ENCODE results near the gene CCDC120. TPM values are rescaled to one million over a fixed set of nuclear protein-coding genes. Genes with fewer than 3 reads are reported as not detected.

Gene CCDC120
- total RNA-seq, 1 experiment from 2014 or later = 15.2 TPM

DNA sequence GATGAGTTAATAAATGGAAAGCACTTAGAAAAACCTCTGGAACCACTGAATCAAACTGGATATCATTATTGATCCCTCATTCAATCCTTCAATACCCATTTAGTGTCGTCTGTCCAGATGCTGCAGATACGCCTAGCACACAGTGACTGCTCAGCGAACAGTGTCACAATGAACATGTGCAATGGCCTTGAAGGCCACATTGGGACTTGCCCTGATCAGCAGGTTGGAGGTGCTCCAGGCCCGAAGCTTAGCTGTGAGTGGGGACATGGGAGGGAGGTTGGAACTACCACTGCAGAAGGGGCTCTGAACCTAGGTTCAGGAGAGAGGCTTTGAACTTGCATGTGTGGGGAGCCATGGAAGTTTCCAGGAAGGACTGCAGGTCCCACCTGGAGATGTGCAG lies 47.5 kb downstream of the CCDC120 start:
- no peaks in the 10 kb centered on the region for H3K9me3 Mint-ChIP-seq
- H3K36me3 Mint-ChIP-seq = no peaks in the 10 kb centered on the region
- ATAC-seq (no peak), DNase-seq (ENCODE audit: low spot score) (no peak)
- CTCF ChIA-PET = interaction anchor here (0.6 to 1.6 kb wide), 6 partner anchors 18 to 123 kb away, joined by 3 to 5 read pairs (median 3); no protein-coding TSS in a partner anchor
- H3K4me1 Mint-ChIP-seq = peaks cover 3% of the 10 kb centered on the region; the same call in 1 of the 2 replicates
- no peak overlapping the region for H3K4me3 Mint-ChIP-seq
- no peaks in the 10 kb centered on the region for H3K27me3 Mint-ChIP-seq (ENCODE audit: low read depth)
- no peak overlapping the region for H3K27ac Mint-ChIP-seq
- POLR2A ChIA-PET = interaction anchor here (0.7 kb wide), 1 partner anchor 104 kb away, joined by 4 read pairs; the partner anchor contains the start of gene GRIPAP1
- TF ChIP-seq FOXJ3 (CRISPR knock-in tag; IDR thresholded peaks at IDR 0.05; ENCODE audit: borderline replicate concordance) = no peak
- TF ChIP-seq, protein P1, sequence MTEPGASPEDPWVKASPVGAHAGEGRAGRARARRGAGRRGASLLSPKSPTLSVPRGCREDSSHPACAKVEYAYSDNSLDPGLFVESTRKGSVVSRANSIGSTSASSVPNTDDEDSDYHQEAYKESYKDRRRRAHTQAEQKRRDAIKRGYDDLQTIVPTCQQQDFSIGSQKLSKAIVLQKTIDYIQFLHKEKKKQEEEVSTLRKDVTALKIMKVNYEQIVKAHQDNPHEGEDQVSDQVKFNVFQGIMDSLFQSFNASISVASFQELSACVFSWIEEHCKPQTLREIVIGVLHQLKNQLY (CRISPR knock-in tag; IDR thresholded peaks at IDR 0.05) = no peak

DNA sequence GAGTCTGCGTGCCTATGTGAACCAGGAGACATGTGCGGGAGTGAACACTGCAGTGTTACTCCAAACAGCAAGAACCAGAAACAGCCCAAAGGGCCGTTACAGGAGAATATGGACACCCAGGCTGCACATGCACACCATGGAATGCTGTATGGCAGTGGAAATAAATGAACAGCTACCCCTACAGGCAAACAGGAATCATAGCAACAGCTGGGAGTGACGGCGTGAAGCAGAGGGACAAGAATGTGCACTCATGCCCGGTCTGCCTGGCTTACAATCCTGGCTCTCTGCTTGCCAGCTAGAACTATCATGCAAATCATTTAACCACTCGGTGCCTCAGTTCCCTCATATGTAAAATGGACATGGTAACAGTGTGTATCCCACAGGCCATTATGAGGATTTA lies 48.1 kb downstream of the CCDC120 start:
- H3K9me3 Mint-ChIP-seq = no peaks in the 10 kb centered on the region
- DNase-seq (ENCODE audit: low spot score) (peak; percentile 16), ATAC-seq (peak; percentile 82)
- no peak overlapping the region for H3K27ac Mint-ChIP-seq
- no peaks in the 10 kb centered on the region for H3K36me3 Mint-ChIP-seq
- no peak overlapping the region for H3K4me3 Mint-ChIP-seq
- ChIA-PET CTCF (interaction anchor here (0.6 to 1.6 kb wide), 8 partner anchors 19 to 123 kb away, joined by 3 to 5 read pairs (median 3); no protein-coding TSS in a partner anchor), POLR2A (interaction anchor here (0.7 kb wide), 1 partner anchor 104 kb away, joined by 4 read pairs; the partner anchor contains the start of gene GRIPAP1)
- no peaks in the 10 kb centered on the region for H3K4me1 Mint-ChIP-seq
- H3K27me3 Mint-ChIP-seq (ENCODE audit: low read depth) = no peaks in the 10 kb centered on the region
- TF ChIP-seq, protein P2, sequence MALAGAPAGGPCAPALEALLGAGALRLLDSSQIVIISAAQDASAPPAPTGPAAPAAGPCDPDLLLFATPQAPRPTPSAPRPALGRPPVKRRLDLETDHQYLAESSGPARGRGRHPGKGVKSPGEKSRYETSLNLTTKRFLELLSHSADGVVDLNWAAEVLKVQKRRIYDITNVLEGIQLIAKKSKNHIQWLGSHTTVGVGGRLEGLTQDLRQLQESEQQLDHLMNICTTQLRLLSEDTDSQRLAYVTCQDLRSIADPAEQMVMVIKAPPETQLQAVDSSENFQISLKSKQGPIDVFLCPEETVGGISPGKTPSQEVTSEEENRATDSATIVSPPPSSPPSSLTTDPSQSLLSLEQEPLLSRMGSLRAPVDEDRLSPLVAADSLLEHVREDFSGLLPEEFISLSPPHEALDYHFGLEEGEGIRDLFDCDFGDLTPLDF (CRISPR knock-in tag; IDR thresholded peaks at IDR 0.05) = no peak
- TF ChIP-seq ATF3 (CRISPR knock-in tag; conservative IDR thresholded peaks at IDR 0.05) = no peak
- TF ChIP-seq SMAD4 (CRISPR knock-in tag; IDR thresholded peaks at IDR 0.05) = no peak
- no peak for TF ChIP-seq ATF6 (CRISPR knock-in tag; IDR thresholded peaks at IDR 0.05)

GRCh38 chrX:49108641-49109040 lies 49.8 kb downstream of the CCDC120 start:
- ATAC-seq (no peak), DNase-seq (ENCODE audit: low spot score) (no peak)
- no peak overlapping the region for H3K4me3 Mint-ChIP-seq
- TF ChIP-seq ZBTB21 (CRISPR knock-in tag; IDR thresholded peaks at IDR 0.05; ENCODE audit: borderline replicate concordance) (no peak), ZNF317 (CRISPR knock-in tag; IDR thresholded peaks at IDR 0.05; ENCODE audit: borderline replicate concordance, low read depth) (no peak), FOXP1 (CRISPR knock-in tag; IDR thresholded peaks at IDR 0.05; ENCODE audit: borderline replicate concordance) (no peak)
- TF ChIP-seq, protein P3, sequence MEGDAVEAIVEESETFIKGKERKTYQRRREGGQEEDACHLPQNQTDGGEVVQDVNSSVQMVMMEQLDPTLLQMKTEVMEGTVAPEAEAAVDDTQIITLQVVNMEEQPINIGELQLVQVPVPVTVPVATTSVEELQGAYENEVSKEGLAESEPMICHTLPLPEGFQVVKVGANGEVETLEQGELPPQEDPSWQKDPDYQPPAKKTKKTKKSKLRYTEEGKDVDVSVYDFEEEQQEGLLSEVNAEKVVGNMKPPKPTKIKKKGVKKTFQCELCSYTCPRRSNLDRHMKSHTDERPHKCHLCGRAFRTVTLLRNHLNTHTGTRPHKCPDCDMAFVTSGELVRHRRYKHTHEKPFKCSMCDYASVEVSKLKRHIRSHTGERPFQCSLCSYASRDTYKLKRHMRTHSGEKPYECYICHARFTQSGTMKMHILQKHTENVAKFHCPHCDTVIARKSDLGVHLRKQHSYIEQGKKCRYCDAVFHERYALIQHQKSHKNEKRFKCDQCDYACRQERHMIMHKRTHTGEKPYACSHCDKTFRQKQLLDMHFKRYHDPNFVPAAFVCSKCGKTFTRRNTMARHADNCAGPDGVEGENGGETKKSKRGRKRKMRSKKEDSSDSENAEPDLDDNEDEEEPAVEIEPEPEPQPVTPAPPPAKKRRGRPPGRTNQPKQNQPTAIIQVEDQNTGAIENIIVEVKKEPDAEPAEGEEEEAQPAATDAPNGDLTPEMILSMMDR (IDR thresholded peaks at IDR 0.05) = no peak
- CTCF ChIA-PET = no interaction called here
- H3K36me3 Mint-ChIP-seq = peaks cover 7% of the 10 kb centered on the region
- H3K27ac Mint-ChIP-seq = no peak overlapping the region
- no peaks in the 10 kb centered on the region for H3K27me3 Mint-ChIP-seq (ENCODE audit: low read depth)
- H3K4me1 Mint-ChIP-seq = no peaks in the 10 kb centered on the region
- H3K9me3 Mint-ChIP-seq = no peaks in the 10 kb centered on the region
- POLR2A ChIA-PET = no interaction called here

GRCh38 chrX:49110417-49110816 lies 51.6 kb downstream of the CCDC120 start:
- Mint-ChIP-seq H3K27ac (no peak overlapping the region), H3K36me3 (peaks cover 10% of the 10 kb centered on the region), H3K9me3 (no peaks in the 10 kb centered on the region), H3K4me1 (no peaks in the 10 kb centered on the region), H3K27me3 (ENCODE audit: low read depth) (no peaks in the 10 kb centered on the region), H3K4me3 (no peak overlapping the region)
- no peak for ATAC-seq
- no peak for DNase-seq (ENCODE audit: low spot score)
- POLR2A ChIA-PET = no interaction called here
- CTCF ChIA-PET = no interaction called here
- TF ChIP-seq E2F4 (CRISPR knock-in tag; IDR thresholded peaks at IDR 0.05; ENCODE audit: borderline replicate concordance, low read depth) (no peak), OVOL2 (CRISPR knock-in tag; IDR thresholded peaks at IDR 0.05; ENCODE audit: borderline replicate concordance) (no peak), ATF2 (CRISPR knock-in tag; IDR thresholded peaks at IDR 0.05; ENCODE audit: borderline replicate concordance, low read depth) (no peak), CBFB (CRISPR knock-in tag; IDR thresholded peaks at IDR 0.05; ENCODE audit: low read depth) (no peak)
